Measurements from ENCODE around the gene RBFOX1. TPM values are rescaled to one million over a fixed set of nuclear protein-coding genes. Genes with fewer than 3 reads are reported as not detected.

RBFOX1 gene
- total and polyA plus RNA-seq, 2 donors (not counting 1 experiment from before 2014, with no cell fraction given): not detected

DNA sequence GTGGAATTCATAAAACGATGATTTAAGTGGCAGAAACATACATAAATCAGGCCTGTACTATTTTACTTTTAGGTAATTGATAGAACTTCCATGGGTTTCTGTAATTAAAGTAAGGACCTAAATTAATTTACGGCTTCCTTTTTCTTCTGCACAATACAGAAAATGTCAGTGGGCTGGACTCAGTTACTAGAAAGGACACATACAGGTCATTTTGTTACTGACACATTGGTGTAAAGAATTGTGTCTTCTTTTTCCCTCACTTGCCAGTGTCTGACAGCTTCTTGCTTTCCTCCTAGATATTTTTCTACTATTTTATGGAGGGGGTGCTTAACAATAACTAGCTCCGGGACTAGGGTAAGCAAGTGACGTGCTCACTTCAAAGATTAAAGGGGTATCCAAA is 304.8 kb downstream of the RBFOX1 start:
- Histone ChIP-seq H3K4me1 (ENCODE audit: control insufficient read depth in 2 of 2, insufficient read depth in 2 of 2, low read length in 2 of 2) (no peaks in the 10 kb centered on the region), H3K27ac (ENCODE audit: low read length in 2 of 2) (no peak overlapping the region), H3K4me2 (replicated peaks; ENCODE audit: low read depth, low read length, poor library complexity, severe bottlenecking) (no peak overlapping the region), H3K9ac (ENCODE audit: low read length) (no peak overlapping the region), H3K36me3 (replicated peaks in 1 of 2; ENCODE audit: control extremely low read depth in 1 of 2, control insufficient read depth in 1 of 2, extremely low read depth in 1 of 2, insufficient read depth in 2 of 2, low read length in 1 of 2) (no peaks in the 10 kb centered on the region), H3K4me3 (ENCODE audit: control extremely low read depth in 1 of 5, extremely low read depth in 1 of 5, insufficient read depth in 1 of 5, low read depth in 2 of 5, low read length in 4 of 5) (no peak overlapping the region), H3K79me2 (ENCODE audit: control insufficient read depth, insufficient read depth, low read length) (no peaks in the 10 kb centered on the region), H2AFZ (ENCODE audit: insufficient read depth, low read depth, low read length, poor library complexity, severe bottlenecking) (no peak overlapping the region), H3K27me3 (replicated peaks in 1 of 4; ENCODE audit: control extremely low read depth in 1 of 4, control insufficient read depth in 3 of 4, insufficient read depth in 4 of 4, low read length in 3 of 4) (no peaks in the 10 kb centered on the region), H3K9me3 (ENCODE audit: control extremely low read depth in 1 of 3, control insufficient read depth in 2 of 3, insufficient read depth in 1 of 3, low read length in 2 of 3) (peaks cover 0 to 4% (median 0%) of the 10 kb centered on the region in 3 donors), H4K20me1 (ENCODE audit: control insufficient read depth, insufficient read depth, low read length, poor library complexity, severe bottlenecking) (no peaks in the 10 kb centered on the region)
- Mint-ChIP-seq H3K9me3 (ENCODE audit: insufficient read depth) (no peaks in the 10 kb centered on the region), H3K27me3 (no peaks in the 10 kb centered on the region), H3K4me1 (no peaks in the 10 kb centered on the region), H3K27ac (no peak overlapping the region), H3K4me3 (no peak overlapping the region)
- no peak for TF ChIP-seq CTCF (IDR thresholded peaks at IDR 0.05)
- TF ChIP-seq EZH2 (IDR thresholded peaks at IDR 0.05; ENCODE audit: borderline replicate concordance, insufficient read depth, low read depth, low read length, poor library complexity, severe bottlenecking): no peak
- DNase-seq (no peak), ATAC-seq (ENCODE audit: low read depth) (no peak)
- CTCF ChIA-PET: no interaction called here
- intact Hi-C loops (cut with micrococcal nuclease): no loop called here
- POLR2A ChIA-PET: no interaction called here
- no CpG with 5 or more reads among the region's 4 CpGs for WGBS (ENCODE audit: insufficient coverage)

DNA sequence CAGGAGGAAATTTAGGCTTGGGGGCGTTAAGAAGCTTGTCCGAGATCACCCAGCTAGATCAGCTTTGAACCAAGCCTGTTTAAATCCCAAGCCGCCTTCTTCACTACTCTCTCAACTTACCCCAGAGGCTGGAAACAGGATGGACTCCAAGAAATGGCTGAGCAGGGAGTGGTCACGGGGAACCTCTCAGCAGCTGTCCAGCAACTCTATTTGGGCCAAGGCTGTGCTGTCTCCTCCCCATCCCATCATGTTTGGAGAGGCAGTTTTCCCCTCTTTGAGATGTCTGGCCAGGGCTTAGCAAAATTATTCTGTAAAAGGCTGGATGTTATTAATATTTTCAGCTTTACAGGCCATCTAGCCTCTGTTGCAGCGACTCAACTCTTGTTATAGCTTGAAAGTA is 305.7 kb downstream of the RBFOX1 start:
- H4K20me1 ChIP-seq (ENCODE audit: control insufficient read depth, insufficient read depth, low read length, poor library complexity, severe bottlenecking): no peaks in the 10 kb centered on the region
- no peak overlapping the region for H3K4me3 ChIP-seq (ENCODE audit: control extremely low read depth in 1 of 5, extremely low read depth in 1 of 5, insufficient read depth in 1 of 5, low read depth in 2 of 5, low read length in 4 of 5)
- H3K27me3 ChIP-seq (replicated peaks in 1 of 4; ENCODE audit: control extremely low read depth in 1 of 4, control insufficient read depth in 3 of 4, insufficient read depth in 4 of 4, low read length in 3 of 4): no peaks in the 10 kb centered on the region
- no peak overlapping the region for H3K4me2 ChIP-seq (replicated peaks; ENCODE audit: low read depth, low read length, poor library complexity, severe bottlenecking)
- H2AFZ ChIP-seq (ENCODE audit: insufficient read depth, low read depth, low read length, poor library complexity, severe bottlenecking): no peak overlapping the region
- H3K9me3 ChIP-seq (ENCODE audit: control extremely low read depth in 1 of 3, control insufficient read depth in 2 of 3, insufficient read depth in 1 of 3, low read length in 2 of 3): peaks cover 0 to 4% (median 0%) of the 10 kb centered on the region in 3 donors
- ATAC-seq (ENCODE audit: low read depth) (no peak), DNase-seq (no peak)
- no peaks in the 10 kb centered on the region for H3K9me3 Mint-ChIP-seq (ENCODE audit: insufficient read depth)
- TF ChIP-seq CTCF (IDR thresholded peaks at IDR 0.05) (no peak), EZH2 (IDR thresholded peaks at IDR 0.05; ENCODE audit: borderline replicate concordance, insufficient read depth, low read depth, low read length, poor library complexity, severe bottlenecking) (no peak)
- H3K4me1 Mint-ChIP-seq: no peaks in the 10 kb centered on the region
- H3K9ac ChIP-seq (ENCODE audit: low read length): no peak overlapping the region
- ChIA-PET CTCF (no interaction called here), POLR2A (no interaction called here)
- 100% methylated on average over 1 of the region's 5 CpGs for WGBS (ENCODE audit: insufficient coverage)
- intact Hi-C loops (cut with micrococcal nuclease): no loop called here
- H3K27me3 Mint-ChIP-seq: no peaks in the 10 kb centered on the region
- no peak overlapping the region for H3K27ac ChIP-seq (ENCODE audit: low read length in 2 of 2)
- H3K79me2 ChIP-seq (ENCODE audit: control insufficient read depth, insufficient read depth, low read length): no peaks in the 10 kb centered on the region
- H3K36me3 ChIP-seq (replicated peaks in 1 of 2; ENCODE audit: control extremely low read depth in 1 of 2, control insufficient read depth in 1 of 2, extremely low read depth in 1 of 2, insufficient read depth in 2 of 2, low read length in 1 of 2): no peaks in the 10 kb centered on the region
- H3K4me1 ChIP-seq (ENCODE audit: control insufficient read depth in 2 of 2, insufficient read depth in 2 of 2, low read length in 2 of 2): no peaks in the 10 kb centered on the region
- no peak overlapping the region for H3K27ac Mint-ChIP-seq
- H3K4me3 Mint-ChIP-seq: no peak overlapping the region
